OCI-LY7 (cell line): ENCODE data around the gene ABHD12B. TPM values are rescaled to one million over a fixed set of nuclear protein-coding genes. Genes with fewer than 3 reads are reported as not detected.

ENCODE experiments used
- BruUV-seq: library from RNA; stranded (reverse); fragments of 400-500 nt; replicated peaks from 2 replicates; lab custom pipeline; 2021; lab: Mats Ljungman, UMichigan
- CTCF ChIA-PET: fragments of 300-600 bp; sonication (Branson Sonifier 250); formaldehyde crosslinking; loops from one replicate; lab custom pipeline; 2022; ENCODE audit warnings: antibody characterized with exemption; ENCODE audit not compliant: unreplicated experiment; lab: Charles Lee
- POLR2A ChIA-PET: fragments of 300-600 bp; sonication (Branson Sonifier 250); formaldehyde crosslinking; loops from one replicate; lab custom pipeline; 2022; ENCODE audit warnings: antibody characterized with exemption; lab: Charles Lee
- DNase-seq: peaks from one replicate; pipeline ENCODE4 v3.0.0-alpha.2; 2015; ENCODE audit warnings: low spot score
- H2AFZ ChIP-seq: fragments of 200-600 bp; sonication (generic), shearing (Covaris generic); 2 replicates; pipeline ENCODE4 v1.6.1; 2014; ENCODE audit warnings: mild to moderate bottlenecking, antibody characterized with exemption, low read length, moderate library complexity
- H3K27ac ChIP-seq: fragments of 200-600 bp; sonication (generic); 2 replicates; pipeline ENCODE4 v1.5.1; 2014; ENCODE audit warnings: mixed run types, low read depth, mild to moderate bottlenecking, moderate library complexity, low read length, inconsistent platforms; ENCODE audit not compliant: poor library complexity, severe bottlenecking
- H3K36me3 ChIP-seq: fragments of 200-600 bp; sonication (generic); 2 replicates; pipeline ENCODE4 v1.6.1; 2014; ENCODE audit warnings: mild to moderate bottlenecking, antibody characterized with exemption, low read length, moderate library complexity, mixed read lengths; ENCODE audit not compliant: insufficient read depth
- H3K4me1 ChIP-seq: fragments of 200-600 bp; sonication (generic); 2 replicates; pipeline ENCODE4 v1.5.1; 2014; ENCODE audit warnings: mild to moderate bottlenecking, low read length; ENCODE audit not compliant: insufficient read depth, poor library complexity, severe bottlenecking
- H3K4me2 ChIP-seq: fragments of 200-600 bp; sonication (generic); 2 replicates; pipeline ENCODE4 v1.6.1; 2014; ENCODE audit warnings: mild to moderate bottlenecking, low read length
- H3K4me3 ChIP-seq: fragments of 200-600 bp; sonication (generic); 2 replicates; pipeline ENCODE4 v1.5.1; 2014; ENCODE audit warnings: mild to moderate bottlenecking, low read depth, low read length; ENCODE audit not compliant: poor library complexity, severe bottlenecking
- H3K79me2 ChIP-seq: fragments of 200-600 bp; sonication (generic); 2 replicates; pipeline ENCODE4 v1.6.1; 2016; ENCODE audit warnings: low read depth, mild to moderate bottlenecking, low read length, moderate library complexity, mixed read lengths; ENCODE audit not compliant: insufficient read depth
- H3K9me2 ChIP-seq: fragments of 200-600 bp; sonication (generic); 2 replicates; pipeline ENCODE4 v1.6.1; 2016; ENCODE audit warnings: mild to moderate bottlenecking, low read length, mixed read lengths; ENCODE audit not compliant: insufficient read depth
- H3K9me3 ChIP-seq: fragments of 200-600 bp; sonication (generic); 2 replicates; pipeline ENCODE4 v1.6.1; 2014; ENCODE audit warnings: mild to moderate bottlenecking, mixed run types, low read length, mixed read lengths
- H4K20me1 ChIP-seq: fragments of 200-600 bp; sonication (generic); 2 replicates; pipeline ENCODE4 v1.6.1; 2014; ENCODE audit warnings: mild to moderate bottlenecking, antibody characterized with exemption, low read length, moderate library complexity, mixed read lengths; ENCODE audit not compliant: insufficient read depth
- CTCF ChIP-seq: fragments of 200-600 bp; sonication (generic); conservative IDR thresholded peaks from 2 replicates; pipeline ENCODE4 v1.5.1; 2014; ENCODE audit warnings: mild to moderate bottlenecking, antibody characterized with exemption, low read length, moderate library complexity, mixed read lengths
- EZH2phosphoT487 ChIP-seq: fragments of 200-600 bp; sonication (generic); IDR thresholded peaks from 2 replicates; pipeline ENCODE4 v1.6.1; 2018; ENCODE audit warnings: low read depth, borderline replicate concordance, mild to moderate bottlenecking, mixed run types, antibody characterized with exemption, low read length, moderate library complexity, mixed read lengths
- intact Hi-C: fragments of 100-400 bp; cut with micrococcal nuclease; formaldehyde crosslinking; loops from one replicate; pipeline ENCODE4 v1.10.0; 2022; ENCODE audit not compliant: unreplicated experiment
- total RNA-seq, 2 experiments: library from RNA; depleted of rRNA in 1 of 2; stranded (reverse); fragments of >200 nt in 1 of 2; shearing (Covaris generic) in 1 of 2; gene quantifications; 2 replicates each; pipeline ENCODE4 v1.2.3, GENCODE V29; 2014 to 2022

ABHD12B gene
- total RNA-seq, 2 experiments from 2014 or later: 6.8 to 9.0 TPM

GRCh38 chr14:50924843-50925242 lies 53.0 kb downstream of the ABHD12B start:
- H2AFZ ChIP-seq: no peak overlapping the region
- TF ChIP-seq EZH2phosphoT487 (no peak), CTCF (no peak)
- H3K4me2 ChIP-seq: no peak overlapping the region
- H3K4me3 ChIP-seq: no peak overlapping the region
- H3K4me1 ChIP-seq: no peaks in the 10 kb centered on the region
- no peak for DNase-seq
- no peaks in the 10 kb centered on the region for H3K9me3 ChIP-seq
- no TSS peak for BruUV-seq
- H3K27ac ChIP-seq: no peak overlapping the region
- H3K79me2 ChIP-seq: no peaks in the 10 kb centered on the region
- POLR2A ChIA-PET: interaction anchor here (0.6 to 1.7 kb wide), 3 partner anchors 10 to 30 kb away, joined by 3 to 6 read pairs (median 4); no protein-coding TSS in a partner anchor
- CTCF ChIA-PET: no interaction called here
- intact Hi-C loops: no loop called here
- no peaks in the 10 kb centered on the region for H3K36me3 ChIP-seq
- no peaks in the 10 kb centered on the region for H3K9me2 ChIP-seq
- H4K20me1 ChIP-seq: no peaks in the 10 kb centered on the region

GRCh38 chr14:50926851-50927386 lies 55.1 kb downstream of the ABHD12B start:
- Histone ChIP-seq H3K36me3 (no peaks in the 10 kb centered on the region), H4K20me1 (no peaks in the 10 kb centered on the region), H3K9me3 (no peaks in the 10 kb centered on the region), H3K79me2 (no peaks in the 10 kb centered on the region), H3K27ac (no peak overlapping the region), H3K4me1 (no peaks in the 10 kb centered on the region), H3K4me3 (no peak overlapping the region), H3K9me2 (no peaks in the 10 kb centered on the region), H3K4me2 (no peak overlapping the region), H2AFZ (no peak overlapping the region)
- CTCF ChIA-PET: no interaction called here
- BruUV-seq: no TSS peak
- TF ChIP-seq CTCF (no peak), EZH2phosphoT487 (no peak)
- intact Hi-C loops: no loop called here
- POLR2A ChIA-PET: interaction anchor here (1.5 kb wide), 1 partner anchor 10 kb away, joined by 4 read pairs; no protein-coding TSS in a partner anchor
- no peak for DNase-seq

- H2AFZ ChIP-seq: peak overlapping the region; percentile 46
- no peak for DNase-seq
- H3K4me3 ChIP-seq: no peak overlapping the region
- no TSS peak for BruUV-seq
- H3K9me3 ChIP-seq: no peaks in the 10 kb centered on the region
- ChIA-PET CTCF (no interaction called here), POLR2A (interaction anchor here (0.5 to 1.1 kb wide), 4 partner anchors 23 to 163 kb away, joined by 3 to 12 read pairs (median 3); no protein-coding TSS in a partner anchor)
- TF ChIP-seq EZH2phosphoT487 (no peak), CTCF (no peak)
- H3K4me1 ChIP-seq: no peaks in the 10 kb centered on the region
- no peaks in the 10 kb centered on the region for H3K9me2 ChIP-seq
- H4K20me1 ChIP-seq: no peaks in the 10 kb centered on the region
- no peak overlapping the region for H3K4me2 ChIP-seq
- H3K79me2 ChIP-seq: no peaks in the 10 kb centered on the region
- no peak overlapping the region for H3K27ac ChIP-seq
- intact Hi-C loops: no loop called here
- no peaks in the 10 kb centered on the region for H3K36me3 ChIP-seq
Observed at GRCh38 chr14:50928002-50928635, 56.3 kb downstream of the ABHD12B start.
